Esophagus (tissue), 2 donors: ENCODE data around the gene TTI1. TPM values are rescaled to one million over a fixed set of nuclear protein-coding genes. Genes with fewer than 3 reads are reported as not detected.
"Not testable (repeated sequence)": the region's sequence is repeated elsewhere in the genome, so short reads cannot be mapped to it uniquely, and the experiment has no call there.

Source experiments
- H3K27ac ChIP-seq, 2 donors: one replicate each; pipeline ENCODE4 v1.5.1; 2013; ENCODE audit warnings: low read depth in 2 of 2, mild to moderate bottlenecking in 2 of 2, inconsistent platforms in 1 of 2, low read length in 1 of 2, moderate library complexity in 1 of 2
- H3K27me3 ChIP-seq, 2 donors: one replicate each; pipeline ENCODE4 v1.6.1; 2013; ENCODE audit warnings: low read length in 2 of 2, control low read depth in 1 of 2, mild to moderate bottlenecking in 1 of 2; ENCODE audit not compliant: insufficient read depth in 2 of 2, control insufficient read depth in 1 of 2
- H3K36me3 ChIP-seq, 2 donors: one replicate each; pipeline ENCODE4 v1.6.1; 2013; ENCODE audit warnings: low read length in 1 of 2; ENCODE audit not compliant: control insufficient read depth in 2 of 2, insufficient read depth in 2 of 2
- H3K4me1 ChIP-seq, 2 donors: one replicate each; pipeline ENCODE4 v1.6.1; 2013; ENCODE audit warnings: low read length in 1 of 2; ENCODE audit not compliant: control insufficient read depth in 2 of 2, insufficient read depth in 2 of 2
- H3K4me3 ChIP-seq, 2 donors: one replicate each; pipeline ENCODE4 v1.5.1; 2013; ENCODE audit warnings: low read length in 2 of 2, mild to moderate bottlenecking in 2 of 2, low read depth in 1 of 2, moderate library complexity in 1 of 2
- H3K9me3 ChIP-seq, 2 donors: one replicate each; pipeline ENCODE4 v1.6.1; 2013; ENCODE audit warnings: mild to moderate bottlenecking in 2 of 2, low read depth in 1 of 2, low read length in 1 of 2, moderate library complexity in 1 of 2; ENCODE audit not compliant: control insufficient read depth in 2 of 2, insufficient read depth in 1 of 2
- WGBS, 2 donors: extraction: QIAGEN DNeasy Blood & Tissue Kit; methylation state at CpG; one replicate each; pipeline ENCODE4 v1.1.7; 2013; 5-methylcytosine and 5-hydroxymethylcytosine counted together
- polyA plus RNA-seq, 2 donors: library from polyadenylated mRNA; stranded (reverse); fragments of 200-250 nt; gene quantifications; one replicate each; pipeline ENCODE4 v1.2.3, GENCODE V29; 2013
- donor health status: healthy with polysubstance abuse.
- donor health status: Bipolar disorder and iron deficiency.

The TTI1 gene
- polyA plus RNA-seq, 2 donors = 4.6 to 6.1 TPM

GRCh38 chr20:37973059-37973910, 60.0 kb downstream of the TTI1 start:
- 91 to 92% methylated on average over 12 of the region's 12 CpGs for WGBS, 2 donors
- Histone ChIP-seq H3K4me3 (no peak overlapping the region), H3K36me3 (no peaks in the 10 kb centered on the region), H3K27me3 (no peaks in the 10 kb centered on the region), H3K9me3 (no peaks in the 10 kb centered on the region), H3K27ac (no peak overlapping the region), H3K4me1 (no peaks in the 10 kb centered on the region)

DNA sequence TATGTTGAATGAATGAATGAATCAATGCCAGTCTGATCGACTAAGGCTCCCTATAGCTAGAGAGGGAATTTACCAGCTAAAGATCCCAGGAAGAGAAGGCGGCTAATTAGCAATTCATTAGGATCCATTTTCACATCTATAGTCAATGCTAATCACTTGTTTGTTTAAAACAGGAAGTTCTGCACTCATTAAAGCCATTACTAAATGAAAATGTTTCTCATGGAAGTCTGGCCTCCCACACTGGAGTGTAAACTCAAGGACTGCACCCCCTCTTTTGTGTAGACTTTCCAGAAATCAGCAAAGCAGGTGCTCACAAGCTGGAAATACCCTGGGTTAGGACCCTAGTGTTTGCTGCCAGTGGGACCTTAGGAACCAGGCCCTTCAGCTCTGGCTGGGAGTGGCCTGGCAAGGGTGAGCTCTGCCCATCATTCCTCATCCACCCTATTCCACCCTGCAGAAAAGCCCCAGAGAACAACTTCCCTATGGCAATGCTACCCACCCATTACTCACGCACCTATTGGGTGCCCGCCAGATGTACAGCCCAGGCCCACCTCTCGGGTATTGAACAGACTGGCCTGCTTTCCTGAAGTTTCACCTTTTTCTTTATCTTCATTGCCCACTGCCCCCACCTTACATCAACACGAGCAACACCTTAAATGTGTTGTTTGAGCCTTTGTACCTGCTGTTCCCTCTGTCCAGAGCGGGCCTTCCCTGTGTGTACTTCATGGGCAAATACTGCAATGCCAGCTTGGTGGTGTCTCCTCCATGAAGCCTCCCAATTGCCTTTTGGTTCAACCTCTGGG, 60.8 kb downstream of the TTI1 start:
- no peak overlapping the region for H3K27ac ChIP-seq
- no peaks in the 10 kb centered on the region for H3K4me1 ChIP-seq
- H3K4me3 ChIP-seq = no peak overlapping the region
- 86 to 88% methylated on average over 7 of the region's 7 CpGs for WGBS, 2 donors
- no peaks in the 10 kb centered on the region for H3K9me3 ChIP-seq
- H3K36me3 ChIP-seq = no peaks in the 10 kb centered on the region
- no peaks in the 10 kb centered on the region for H3K27me3 ChIP-seq

- Histone ChIP-seq H3K27ac (no peak overlapping the region), H3K4me3 (no peak overlapping the region), H3K4me1 (no peaks in the 10 kb centered on the region), H3K36me3 (no peaks in the 10 kb centered on the region), H3K9me3 (no peaks in the 10 kb centered on the region), H3K27me3 (no peaks in the 10 kb centered on the region)
- WGBS, 2 donors = 92 to 97% methylated on average over 5 of the region's 5 CpGs
Observed at GRCh38 chr20:37971561-37972127, 61.6 kb downstream of the TTI1 start.

DNA sequence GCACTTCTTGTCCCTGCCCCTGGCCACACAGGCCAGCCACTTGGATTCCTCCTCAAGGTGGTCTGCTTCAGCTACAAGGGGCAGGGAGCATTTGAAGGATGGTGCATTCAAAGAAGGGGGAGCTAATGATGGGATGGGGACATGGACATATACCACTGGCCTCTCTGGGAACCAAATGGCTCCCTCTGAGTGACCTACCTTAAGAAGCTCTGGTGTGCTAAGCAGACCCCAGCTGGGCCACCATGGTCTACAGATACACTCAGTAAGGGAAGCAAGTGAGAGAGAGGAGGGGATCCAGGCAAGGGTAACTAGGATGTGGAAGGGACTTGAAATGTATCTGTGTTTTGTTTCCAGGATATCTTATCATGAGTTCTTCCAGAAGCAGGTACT, 62.4 kb downstream of the TTI1 start:
- Histone ChIP-seq H3K4me1 (no peaks in the 10 kb centered on the region), H3K4me3 (no peak overlapping the region), H3K27ac (no peak overlapping the region), H3K27me3 (no peaks in the 10 kb centered on the region), H3K36me3 (no peaks in the 10 kb centered on the region), H3K9me3 (no peaks in the 10 kb centered on the region)

DNA sequence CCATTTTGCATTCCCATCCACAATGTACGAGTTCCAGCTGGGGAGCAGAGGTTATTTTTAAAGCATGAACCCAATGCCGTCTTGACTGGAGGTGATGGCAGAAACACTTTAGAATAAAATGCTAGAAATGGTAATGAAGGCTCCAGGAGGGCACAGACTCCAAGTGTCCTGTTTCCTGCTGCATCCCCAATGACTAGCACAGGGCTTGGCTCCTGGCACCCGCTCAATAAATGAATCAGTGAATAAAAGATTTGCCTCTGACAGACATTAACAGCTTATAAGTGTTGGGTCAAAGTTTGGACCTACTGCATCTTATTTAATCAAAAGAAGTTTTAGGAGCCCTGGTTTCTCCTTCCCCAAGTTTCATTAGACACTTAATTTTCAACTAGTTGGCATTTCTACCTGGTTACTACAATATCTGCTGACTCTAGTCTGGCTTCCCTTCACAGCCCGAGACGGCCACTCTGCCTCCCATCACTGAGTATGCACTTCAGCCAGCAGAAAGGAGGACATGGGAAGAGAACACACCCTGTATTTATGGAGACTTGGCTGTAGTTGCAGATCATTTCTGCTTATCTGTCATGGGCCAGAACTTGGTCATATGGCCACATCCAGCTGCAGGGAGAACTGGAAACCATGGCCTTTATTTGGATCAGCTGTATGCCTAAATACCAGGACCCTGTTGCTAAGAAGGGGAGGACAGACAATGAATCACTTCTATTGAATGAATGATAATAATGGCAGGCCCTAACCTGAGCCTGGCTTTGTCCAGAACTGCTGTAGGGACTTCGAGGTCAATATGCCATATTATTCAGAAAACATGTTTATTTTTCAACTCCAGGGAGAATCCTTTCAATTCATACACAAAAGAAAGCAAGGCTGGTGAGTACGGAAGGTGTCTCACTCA, 63.1 kb downstream of the TTI1 start:
- no peaks in the 10 kb centered on the region for H3K27me3 ChIP-seq
- no peak overlapping the region for H3K4me3 ChIP-seq
- H3K4me1 ChIP-seq = no peaks in the 10 kb centered on the region
- H3K9me3 ChIP-seq = no peaks in the 10 kb centered on the region
- H3K27ac ChIP-seq = no peak overlapping the region
- H3K36me3 ChIP-seq = no peaks in the 10 kb centered on the region
- 79 to 80% methylated on average over 7 of the region's 7 CpGs for WGBS, 2 donors

- H3K4me3 ChIP-seq = no peak overlapping the region
- WGBS, 2 donors = 74 to 75% methylated on average over 6 of the region's 6 CpGs
- no peaks in the 10 kb centered on the region for H3K36me3 ChIP-seq
- no peak overlapping the region for H3K27ac ChIP-seq
- H3K9me3 ChIP-seq = no peaks in the 10 kb centered on the region
- no peaks in the 10 kb centered on the region for H3K27me3 ChIP-seq
- no peaks in the 10 kb centered on the region for H3K4me1 ChIP-seq
Observed at GRCh38 chr20:37968841-37969401, 64.3 kb downstream of the TTI1 start.

DNA sequence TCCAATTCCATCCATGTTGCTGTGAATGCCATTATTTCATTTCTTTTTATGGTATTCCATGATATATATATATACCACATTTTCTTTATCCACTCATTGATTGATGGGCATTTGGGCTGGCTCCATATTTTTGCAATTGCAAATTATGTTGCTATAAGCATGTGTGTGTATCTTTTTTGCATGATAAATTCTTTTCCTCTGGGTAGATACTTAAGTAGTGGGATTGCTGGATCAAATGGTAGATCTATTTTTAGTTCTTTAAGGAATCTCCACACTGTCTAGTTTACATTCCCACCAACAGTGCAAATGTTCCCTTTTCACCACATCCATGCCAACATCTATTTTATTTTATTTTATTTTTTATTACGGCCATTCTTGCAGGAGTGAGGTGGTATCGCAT, 69.8 kb downstream of the TTI1 start:
- not testable (repeated sequence) for H3K9me3 ChIP-seq, H3K4me3 ChIP-seq, H3K4me1 ChIP-seq, H3K27me3 ChIP-seq, H3K27ac ChIP-seq, H3K36me3 ChIP-seq
- 96 to 98% methylated on average over 2 of the region's 2 CpGs for WGBS, 2 donors

DNA sequence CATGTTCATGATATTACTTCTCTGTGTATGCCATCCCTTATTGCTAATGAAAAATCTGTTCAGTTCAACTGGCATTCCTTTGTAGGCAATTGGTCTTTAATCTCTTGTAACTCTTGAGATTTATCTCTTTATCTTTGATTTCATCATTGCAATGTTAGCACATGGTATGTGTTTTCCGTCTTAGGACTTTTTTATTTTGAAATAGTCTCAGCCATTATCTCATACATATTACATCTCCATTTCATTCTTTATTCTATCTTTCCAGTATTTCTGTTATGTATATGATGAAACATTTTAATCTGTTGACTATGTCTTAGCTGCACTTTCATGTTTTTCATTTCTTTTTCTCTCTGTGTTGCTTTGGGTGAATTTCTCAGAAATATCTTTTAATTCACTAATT, 72.2 kb downstream of the TTI1 start:
- Histone ChIP-seq H3K9me3 (no peaks in the 10 kb centered on the region), H3K27me3 (no peaks in the 10 kb centered on the region), H3K4me1 (no peaks in the 10 kb centered on the region), H3K27ac (no peak overlapping the region), H3K4me3 (no peak overlapping the region), H3K36me3 (no peaks in the 10 kb centered on the region)
- WGBS, 2 donors = 86 to 92% methylated on average over 1 of the region's 1 CpG
